GM21717 (cell line): Measurements from ENCODE around the gene NFX1.

Experiments used
- ATAC-seq: cut with Tn5 transposase; IDR thresholded peaks from one replicate; pipeline ENCODE4 v1.9.1; 2021; ENCODE audit warnings: mild to moderate bottlenecking, moderate library complexity; ENCODE audit not compliant: unreplicated experiment

Gene NFX1

DNA sequence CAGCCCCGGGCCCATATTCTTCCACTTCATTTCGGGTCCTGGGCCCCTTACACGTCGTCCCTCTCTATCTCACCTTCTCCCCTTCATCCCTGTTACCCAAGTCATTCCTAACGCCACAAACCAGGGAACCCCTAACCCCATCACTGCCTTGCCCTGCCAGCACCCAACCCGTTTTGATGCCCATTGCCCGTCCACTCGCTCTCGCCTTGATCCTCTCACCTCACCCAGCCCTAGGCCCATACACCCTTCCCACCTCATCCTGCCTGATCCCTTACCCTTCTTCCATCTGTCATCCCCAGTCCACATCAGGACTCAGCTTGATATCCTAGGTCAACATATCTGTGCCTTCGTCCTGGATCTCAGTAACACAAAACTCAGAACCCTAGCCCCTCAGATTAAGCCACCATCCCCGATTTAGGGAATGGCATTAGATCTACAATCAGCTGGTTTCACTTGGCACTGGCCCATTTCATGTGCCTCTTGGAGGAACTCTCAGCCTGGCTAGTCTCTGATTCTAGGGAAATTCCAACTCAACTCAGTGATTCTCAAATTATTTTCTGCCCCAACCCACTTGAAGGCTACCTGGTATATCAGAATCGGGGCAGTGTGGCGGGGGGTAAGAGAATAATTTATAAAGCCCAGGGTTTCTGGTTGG lies 25.0 kb upstream of the NFX1 start:
- ATAC-seq = no peak

DNA sequence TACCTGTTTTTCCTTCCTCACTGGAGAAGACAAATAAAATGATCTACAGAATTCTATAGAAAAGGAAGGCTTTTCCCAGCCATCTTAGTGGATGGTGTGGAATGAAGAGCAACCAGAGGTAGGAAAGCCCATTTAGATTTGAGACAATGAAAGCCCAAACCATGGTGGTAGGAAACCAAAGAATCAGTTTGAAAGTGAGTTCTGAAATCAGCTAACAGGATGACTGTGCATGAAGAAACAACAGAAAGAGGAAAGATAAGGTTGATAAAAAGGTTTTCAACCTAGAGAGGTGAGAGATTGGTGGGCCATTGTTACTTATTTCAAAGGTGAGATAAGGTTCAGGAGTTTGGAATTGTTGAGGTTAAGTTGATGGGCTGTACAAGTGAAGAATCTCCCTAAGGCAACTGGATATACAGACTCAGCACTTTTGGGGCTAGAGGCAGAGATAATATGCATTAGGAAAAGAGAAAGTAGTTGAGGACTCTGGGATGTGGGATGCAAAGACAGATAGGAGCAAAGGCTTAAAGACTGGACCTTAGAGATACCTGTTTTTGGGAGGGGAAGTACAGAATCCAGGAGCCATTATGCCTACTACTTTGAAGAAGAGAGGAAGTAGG lies 23.1 kb upstream of the NFX1 start:
- no peak for ATAC-seq

- ATAC-seq = no peak
These were observed 20.2 kb upstream of the NFX1 start for GRCh38 chr9:33270146-33270545.

- ATAC-seq = no peak
These were observed 18.3 kb upstream of the NFX1 start for GRCh38 chr9:33272061-33272460.

- ATAC-seq = no peak
These were observed 16.9 kb upstream of the NFX1 start for GRCh38 chr9:33273266-33273971.

- no peak for ATAC-seq
These were observed 16.4 kb upstream of the NFX1 start for GRCh38 chr9:33273972-33274328.

DNA sequence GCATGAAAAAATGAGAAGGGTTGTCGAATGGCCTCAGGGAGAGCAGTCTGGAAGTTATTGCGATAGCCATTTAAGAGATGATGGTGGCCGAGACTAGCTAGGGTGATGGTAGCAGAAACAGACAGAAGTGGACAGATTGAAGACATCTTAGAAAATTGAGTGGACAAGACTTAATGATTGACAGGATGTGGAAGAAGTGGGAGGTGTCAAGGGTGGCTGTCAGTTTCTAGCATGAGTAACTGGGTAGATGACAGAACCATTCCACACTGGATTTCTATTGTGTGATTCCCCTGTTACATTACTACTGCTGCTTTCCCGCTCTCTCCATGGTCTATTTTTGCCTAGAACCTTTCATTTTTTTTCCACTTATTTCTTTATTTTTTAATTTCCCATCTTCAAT lies 12.8 kb upstream of the NFX1 start:
- ATAC-seq = no peak

- ATAC-seq = no peak
These were observed 4.8 kb upstream of the NFX1 start for GRCh38 chr9:33285502-33285901.

DNA sequence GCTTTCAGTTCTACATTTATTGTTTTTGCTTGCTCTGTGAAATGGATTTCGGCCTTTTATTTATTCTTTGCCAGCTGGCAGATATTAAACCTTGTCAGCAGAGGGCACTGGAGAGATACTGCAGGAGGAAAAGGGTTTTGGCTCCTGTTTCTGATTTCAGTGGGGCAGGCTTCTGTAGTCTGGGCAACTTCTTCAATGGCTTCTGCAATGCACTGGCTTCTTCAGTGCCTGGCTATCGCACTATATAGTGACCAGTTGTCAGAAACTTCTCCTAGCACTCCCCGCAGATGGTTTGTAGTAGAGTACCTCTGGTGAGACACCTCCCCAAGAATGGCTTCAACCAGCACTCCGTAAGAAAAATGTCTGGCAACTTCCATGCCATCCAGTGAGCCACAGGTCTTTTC lies 3.2 kb upstream of the NFX1 start:
- no peak for ATAC-seq

DNA sequence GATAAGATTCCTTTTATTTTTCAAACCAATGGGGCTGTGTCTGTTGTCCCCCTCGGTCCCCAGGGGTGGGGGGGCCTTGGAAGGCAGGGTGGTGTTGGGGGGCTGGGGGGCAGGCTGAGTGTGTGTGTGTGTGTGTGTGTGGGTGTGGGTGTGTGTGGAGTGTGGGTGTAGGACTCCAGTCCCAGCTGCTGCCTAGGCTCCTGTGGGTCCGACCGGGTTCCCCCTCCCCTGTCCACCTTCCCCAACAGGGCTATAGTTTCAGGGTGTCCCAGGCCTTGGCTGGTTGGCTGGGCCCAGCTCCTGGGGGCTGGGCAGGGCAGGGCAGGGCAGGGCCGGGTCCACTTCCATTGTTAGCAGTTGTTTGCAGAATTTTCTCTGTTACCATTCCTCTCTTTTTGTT lies 2.1 kb upstream of the NFX1 start:
- no peak for ATAC-seq

DNA sequence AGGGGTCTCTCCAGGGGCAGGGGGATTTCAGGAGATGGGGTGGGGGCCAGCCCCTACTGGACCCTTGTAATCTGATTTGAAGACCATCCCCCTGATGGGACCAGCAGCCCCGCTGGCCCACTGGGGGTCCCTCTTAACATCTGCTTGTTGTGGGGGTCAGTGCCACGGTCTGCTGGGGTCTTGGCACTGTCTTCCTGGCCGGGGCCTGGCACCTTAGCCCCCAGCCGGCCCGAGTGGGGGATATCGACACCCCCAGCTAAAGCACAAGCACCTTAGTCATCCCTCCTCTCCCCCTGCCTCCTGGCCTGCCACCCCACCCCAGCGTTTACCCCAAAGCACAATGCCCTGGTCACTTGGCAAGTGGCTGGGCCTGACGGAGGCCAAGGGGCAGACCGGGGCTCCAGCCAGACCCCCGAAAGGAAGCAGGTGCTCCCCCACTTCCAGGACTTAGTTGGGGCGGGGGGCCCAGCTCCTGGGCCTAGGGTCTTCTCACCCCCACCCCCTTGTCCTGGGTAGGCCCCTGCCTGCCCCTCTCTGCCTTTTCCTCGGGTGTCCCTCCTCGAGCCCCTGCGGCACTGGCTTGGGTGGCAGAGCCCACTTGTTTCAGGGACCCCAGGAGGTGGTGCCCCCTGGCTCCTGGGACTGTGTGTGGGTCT lies 1.4 kb upstream of the NFX1 start:
- no peak for ATAC-seq

GRCh38 chr9:33289496-33289895 lies 820 bp upstream of the NFX1 start:
- ATAC-seq = no peak

GRCh38 chr9:33289936-33290246 lies 425 bp upstream of the NFX1 start:
- ATAC-seq = peak; percentile 23

GRCh38 chr9:33291031-33291397 lies 698 bp downstream of the NFX1 start:
- no peak for ATAC-seq

DNA sequence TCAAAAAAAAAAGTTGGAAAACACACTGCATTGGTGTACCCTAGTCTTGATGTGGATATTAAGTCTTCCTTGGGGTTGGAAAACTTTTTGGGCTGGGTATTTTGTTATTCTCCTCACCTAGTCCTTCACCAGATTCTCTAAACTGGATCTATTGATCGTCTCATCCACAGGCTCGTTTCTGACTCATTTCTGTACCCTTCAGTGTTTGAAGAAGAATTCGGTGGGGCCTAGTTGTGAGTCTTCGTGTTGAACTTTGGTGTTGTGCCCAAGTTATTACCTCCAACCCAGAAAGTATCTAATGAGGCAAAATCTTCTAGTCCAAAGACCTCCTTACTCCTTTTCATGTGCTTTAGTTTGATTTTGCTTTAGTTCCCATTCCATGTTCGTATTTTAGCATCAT lies 1.6 kb downstream of the NFX1 start:
- no peak for ATAC-seq

GRCh38 chr9:33293782-33294181 lies 3.5 kb downstream of the NFX1 start:
- no peak for ATAC-seq

DNA sequence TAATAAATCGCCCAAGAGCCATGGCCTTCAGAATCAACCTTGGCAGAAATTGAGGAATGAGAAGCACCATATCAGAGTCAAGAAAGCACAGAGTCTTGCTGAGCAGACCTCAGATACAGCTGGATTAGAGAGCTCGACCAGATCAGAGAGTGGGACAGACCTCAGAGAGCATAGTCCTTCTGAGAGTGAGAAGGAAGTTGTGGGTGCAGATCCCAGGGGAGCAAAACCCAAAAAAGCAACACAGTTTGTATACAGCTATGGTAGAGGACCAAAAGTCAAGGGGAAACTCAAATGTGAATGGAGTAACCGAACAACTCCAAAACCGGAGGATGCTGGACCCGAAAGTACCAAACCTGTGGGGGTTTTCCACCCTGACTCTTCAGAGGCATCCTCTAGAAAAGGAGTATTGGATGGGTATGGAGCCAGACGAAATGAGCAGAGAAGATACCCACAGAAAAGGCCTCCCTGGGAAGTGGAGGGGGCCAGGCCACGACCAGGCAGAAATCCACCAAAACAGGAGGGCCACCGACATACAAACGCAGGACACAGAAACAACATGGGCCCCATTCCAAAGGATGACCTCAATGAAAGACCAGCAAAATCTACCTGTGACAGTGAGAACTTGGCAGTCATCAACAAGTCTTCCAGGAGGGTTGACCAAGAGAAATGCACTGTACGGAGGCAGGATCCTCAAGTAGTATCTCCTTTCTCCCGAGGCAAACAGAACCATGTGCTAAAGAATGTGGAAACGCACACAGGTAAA lies 4.5 kb downstream of the NFX1 start:
- no peak for ATAC-seq

GRCh38 chr9:33295571-33295970 lies 5.3 kb downstream of the NFX1 start:
- peak; percentile 29 for ATAC-seq

GRCh38 chr9:33297432-33297831 lies 7.1 kb downstream of the NFX1 start:
- ATAC-seq = peak; percentile 84

DNA sequence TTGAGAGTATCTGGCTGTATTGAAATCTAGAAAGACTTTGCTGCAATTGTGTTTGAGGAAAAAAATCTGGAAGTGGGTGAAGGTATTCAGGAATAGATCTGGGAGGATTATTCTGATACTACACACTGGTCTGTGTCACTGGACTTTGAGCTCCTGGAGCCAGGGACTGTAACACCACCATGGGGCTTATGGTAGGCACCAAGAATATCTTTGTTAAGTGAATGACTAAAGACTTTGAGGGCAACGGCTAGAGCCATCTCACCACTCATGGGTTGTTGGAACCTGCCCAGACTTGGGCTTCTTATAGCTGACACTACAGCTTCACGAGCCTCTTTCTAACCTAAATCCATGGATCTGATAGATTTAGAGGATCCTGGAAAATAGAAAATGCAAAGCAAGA lies 10.2 kb downstream of the NFX1 start:
- no peak for ATAC-seq

DNA sequence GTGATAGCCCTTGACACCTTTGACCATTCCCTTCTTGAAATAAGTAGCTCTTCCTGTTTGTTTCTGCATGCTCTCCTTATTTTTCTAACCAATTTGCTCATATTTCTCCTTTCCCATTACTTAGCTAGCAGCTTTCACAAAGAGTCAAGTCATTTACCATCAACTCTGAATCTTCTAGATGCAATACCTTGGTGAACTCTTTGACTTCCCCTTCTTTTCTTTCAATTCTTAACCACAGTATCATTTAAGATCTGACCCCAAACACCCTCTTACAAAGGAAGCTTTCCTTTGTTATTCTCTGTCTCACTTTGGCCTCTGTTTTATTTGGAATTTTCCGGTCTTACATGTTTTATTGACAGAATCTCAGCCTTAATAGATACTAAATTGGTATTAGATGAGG lies 14.0 kb downstream of the NFX1 start:
- no peak for ATAC-seq
